GM19193 (cell line): ENCODE results near the gene KRT77.

Source experiments
- POLR2A ChIP-seq: IDR thresholded peaks from 4 replicates; pipeline ENCODE4 v1.6.1; 2011; ENCODE audit not compliant: insufficient read depth, insufficient read length; ENCODE audit errors: extremely low read depth

The KRT77 gene

GRCh38 chr12:52689239-52689638 is 14.1 kb downstream of the KRT77 start:
- TF ChIP-seq POLR2A = no peak

- no peak for TF ChIP-seq POLR2A
These were observed 14.8 kb downstream of the KRT77 start for GRCh38 chr12:52688481-52688880.

GRCh38 chr12:52687497-52688385 is 15.6 kb downstream of the KRT77 start:
- TF ChIP-seq POLR2A = no peak

- no peak for TF ChIP-seq POLR2A
These were observed 16.4 kb downstream of the KRT77 start for GRCh38 chr12:52686756-52687487.

GRCh38 chr12:52686063-52686462 is 17.3 kb downstream of the KRT77 start:
- TF ChIP-seq POLR2A = no peak

GRCh38 chr12:52685406-52685890 is 17.9 kb downstream of the KRT77 start:
- TF ChIP-seq POLR2A = no peak

GRCh38 chr12:52684431-52684830 is 18.9 kb downstream of the KRT77 start:
- no peak for TF ChIP-seq POLR2A

- TF ChIP-seq POLR2A = no peak
These were observed 19.6 kb downstream of the KRT77 start for GRCh38 chr12:52683575-52684300.

- TF ChIP-seq POLR2A = no peak
These were observed 20.3 kb downstream of the KRT77 start for GRCh38 chr12:52682938-52683574.

GRCh38 chr12:52682381-52682660 is 21.0 kb downstream of the KRT77 start:
- no peak for TF ChIP-seq POLR2A

GRCh38 chr12:52681526-52682380 is 21.6 kb downstream of the KRT77 start:
- TF ChIP-seq POLR2A = no peak

- TF ChIP-seq POLR2A = no peak
These were observed 23.0 kb downstream of the KRT77 start, which contains the start of gene KRT1 for GRCh38 chr12:52680363-52680762. KRT1 (minus strand) TSS chr12:52680407; CDS start chr12:52680348, 59 bp downstream.

- no peak for TF ChIP-seq POLR2A
These were observed 23.4 kb downstream of the KRT77 start for GRCh38 chr12:52679875-52680274.

GRCh38 chr12:52677671-52678070 is 25.7 kb downstream of the KRT77 start:
- no peak for TF ChIP-seq POLR2A
